ENCODE data around the gene TMEM201.
"Not testable (repeated sequence)": the region's sequence is repeated elsewhere in the genome, so short reads cannot be mapped to it uniquely, and the experiment has no call there.

The TMEM201 gene, protein sequence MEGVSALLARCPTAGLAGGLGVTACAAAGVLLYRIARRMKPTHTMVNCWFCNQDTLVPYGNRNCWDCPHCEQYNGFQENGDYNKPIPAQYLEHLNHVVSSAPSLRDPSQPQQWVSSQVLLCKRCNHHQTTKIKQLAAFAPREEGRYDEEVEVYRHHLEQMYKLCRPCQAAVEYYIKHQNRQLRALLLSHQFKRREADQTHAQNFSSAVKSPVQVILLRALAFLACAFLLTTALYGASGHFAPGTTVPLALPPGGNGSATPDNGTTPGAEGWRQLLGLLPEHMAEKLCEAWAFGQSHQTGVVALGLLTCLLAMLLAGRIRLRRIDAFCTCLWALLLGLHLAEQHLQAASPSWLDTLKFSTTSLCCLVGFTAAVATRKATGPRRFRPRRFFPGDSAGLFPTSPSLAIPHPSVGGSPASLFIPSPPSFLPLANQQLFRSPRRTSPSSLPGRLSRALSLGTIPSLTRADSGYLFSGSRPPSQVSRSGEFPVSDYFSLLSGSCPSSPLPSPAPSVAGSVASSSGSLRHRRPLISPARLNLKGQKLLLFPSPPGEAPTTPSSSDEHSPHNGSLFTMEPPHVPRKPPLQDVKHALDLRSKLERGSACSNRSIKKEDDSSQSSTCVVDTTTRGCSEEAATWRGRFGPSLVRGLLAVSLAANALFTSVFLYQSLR

DNA sequence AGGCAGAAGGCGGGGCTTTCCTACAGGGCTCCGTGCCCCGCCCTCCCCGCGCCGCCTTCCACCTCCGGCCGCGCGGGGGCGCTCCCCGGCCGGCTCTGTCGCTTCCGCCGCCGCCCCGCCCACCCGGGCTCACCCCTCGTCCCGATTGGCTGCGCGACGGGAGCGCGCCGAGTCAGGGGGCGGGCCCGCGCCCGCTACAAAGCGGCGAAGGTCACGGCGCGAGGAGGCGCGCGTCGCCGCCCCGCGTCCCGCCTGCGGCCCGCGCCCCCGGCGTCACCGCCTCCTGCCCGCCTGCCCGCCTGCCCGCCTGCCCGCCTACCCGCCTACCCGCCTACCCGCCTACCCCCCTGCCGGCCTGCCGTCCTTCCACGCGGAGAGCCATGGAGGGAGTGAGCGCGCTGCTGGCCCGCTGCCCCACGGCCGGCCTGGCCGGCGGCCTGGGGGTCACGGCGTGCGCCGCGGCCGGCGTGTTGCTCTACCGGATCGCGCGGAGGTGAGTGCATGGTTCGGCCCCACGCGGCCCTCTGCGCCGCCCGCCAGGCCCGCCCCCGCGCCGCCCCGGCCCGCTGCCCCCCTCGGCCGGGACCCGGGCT is at the start of gene TMEM201:
TMEM201 (plus strand) TSS at position 361 of the 593 bp plus-strand sequence; CDS start at position 381, 20 bp downstream.
- DNase-seq (ENCODE audit: low spot score), result peak; percentile 95

DNA sequence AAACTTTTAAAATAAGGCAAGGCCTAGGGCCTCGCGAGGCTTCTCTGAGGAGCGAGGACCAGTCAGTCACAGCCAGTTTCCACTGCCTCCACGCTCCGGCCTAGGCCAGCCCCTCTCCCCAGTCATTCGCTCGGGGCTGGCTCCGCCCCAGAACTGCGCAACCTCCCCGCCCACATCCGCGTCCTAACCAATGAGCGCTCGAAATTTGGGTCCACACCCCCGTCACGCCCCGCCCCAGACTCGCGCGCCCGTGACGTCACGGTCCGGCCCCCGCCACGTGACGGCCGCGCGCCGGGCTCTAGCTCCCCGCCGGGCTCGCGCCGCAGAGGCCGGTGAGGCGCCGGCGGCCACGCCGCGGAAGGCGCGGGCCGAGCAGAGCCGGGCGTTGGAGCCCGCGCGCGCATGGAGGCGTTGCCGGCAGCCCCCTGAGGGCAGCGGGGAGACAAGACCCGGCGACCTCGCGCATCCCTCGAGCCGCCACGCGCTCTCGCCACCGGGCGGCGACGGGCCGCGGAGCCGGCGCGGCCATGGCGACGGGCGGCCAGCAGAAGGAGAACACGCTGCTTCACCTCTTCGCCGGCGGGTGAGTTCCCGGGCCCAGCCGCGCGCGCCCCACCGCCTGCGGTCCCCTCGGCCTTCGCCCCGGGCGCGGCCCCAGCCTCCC is 49.4 kb upstream of the TMEM201 start, which contains the start of gene SLC25A33:
SLC25A33 (plus strand) TSS at position 301 of the 664 bp plus-strand sequence; CDS start at position 528, 227 bp downstream.
- DNase-seq (ENCODE audit: low spot score), result peak; percentile 97

- DNase-seq (ENCODE audit: low spot score), result peak; percentile 78
These were observed 48.7 kb upstream of the TMEM201 start for GRCh38 chr1:9539829-9540550.

GRCh38 chr1:9542430-9542829 is 46.3 kb upstream of the TMEM201 start:
- no peak for DNase-seq (ENCODE audit: low spot score)

GRCh38 chr1:9544926-9545325 is 43.8 kb upstream of the TMEM201 start:
- DNase-seq (ENCODE audit: low spot score), result no peak

DNA sequence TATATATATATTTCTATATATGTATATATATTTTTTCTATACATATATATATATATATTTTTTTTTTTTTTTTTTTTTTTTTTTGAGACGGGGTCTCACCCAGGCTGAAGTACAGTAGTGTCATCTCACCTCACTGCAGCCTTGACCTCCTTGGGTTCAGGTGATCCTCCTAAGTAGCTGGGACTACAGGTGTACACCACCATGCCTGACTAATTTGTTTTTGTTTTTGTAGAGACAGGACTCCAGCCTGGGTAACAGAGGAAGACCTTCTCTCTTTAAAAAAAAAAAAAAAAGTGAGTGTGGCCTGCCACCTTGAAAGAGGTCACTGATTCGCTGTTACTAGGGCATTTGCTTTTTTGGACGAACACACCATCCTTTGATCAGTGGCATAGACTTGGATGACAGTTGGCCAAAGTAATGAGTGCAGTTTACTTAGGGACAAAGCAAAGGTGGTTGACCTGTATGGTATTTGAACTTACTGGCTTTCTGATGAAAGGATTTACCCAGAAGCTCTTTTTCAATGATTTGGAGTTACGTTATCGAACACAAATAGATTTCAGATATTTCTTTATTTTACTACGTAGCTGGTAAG is 38.7 kb upstream of the TMEM201 start:
- no peak for DNase-seq (ENCODE audit: low spot score)

DNA sequence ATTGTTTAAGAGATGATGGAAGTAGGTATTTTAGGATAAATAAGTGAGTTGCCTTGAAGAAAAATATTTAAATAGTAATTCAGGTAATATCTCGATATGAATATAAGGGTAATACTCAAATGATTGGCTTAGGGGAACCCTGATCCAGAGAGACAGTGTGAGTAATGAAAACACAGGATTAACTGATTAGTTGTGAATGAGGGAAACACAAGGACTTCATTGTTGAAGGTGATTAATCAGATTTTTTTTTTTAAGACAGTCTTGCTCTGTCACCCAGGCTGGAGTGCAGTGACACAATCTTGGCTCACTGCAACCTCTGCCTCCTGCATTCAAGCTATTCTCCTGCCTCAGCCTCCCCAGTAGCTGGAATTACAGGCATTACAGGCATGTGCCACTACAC is 36.7 kb upstream of the TMEM201 start:
- DNase-seq (ENCODE audit: low spot score), result no peak

DNA sequence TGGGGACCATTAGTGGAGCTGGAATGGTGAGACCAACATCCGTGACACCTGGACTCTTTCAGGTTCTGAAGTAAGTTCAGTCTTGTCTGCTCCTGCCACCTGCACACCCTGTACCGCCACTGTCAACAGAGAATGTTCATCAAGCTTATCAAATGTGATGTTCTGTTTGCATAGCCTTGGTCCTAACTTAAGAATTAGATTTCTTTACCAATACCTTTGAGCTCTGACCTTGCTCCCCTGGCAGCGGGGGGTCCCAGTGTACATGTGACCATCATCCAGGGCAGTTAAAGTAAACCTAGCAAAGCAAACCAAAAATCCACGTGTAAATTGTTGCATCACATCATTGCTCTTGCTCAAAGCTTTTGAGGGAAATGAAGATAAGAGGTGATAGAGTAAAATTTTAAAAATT is 35.0 kb upstream of the TMEM201 start:
- DNase-seq (ENCODE audit: low spot score), result no peak

- DNase-seq (ENCODE audit: low spot score), result no peak
These were observed 32.8 kb upstream of the TMEM201 start for GRCh38 chr1:9555942-9556341.

- no peak for DNase-seq (ENCODE audit: low spot score)
These were observed 31.1 kb upstream of the TMEM201 start for GRCh38 chr1:9557624-9558023.

- no peak for DNase-seq (ENCODE audit: low spot score)
These were observed 30.3 kb upstream of the TMEM201 start for GRCh38 chr1:9558271-9558945.

DNA sequence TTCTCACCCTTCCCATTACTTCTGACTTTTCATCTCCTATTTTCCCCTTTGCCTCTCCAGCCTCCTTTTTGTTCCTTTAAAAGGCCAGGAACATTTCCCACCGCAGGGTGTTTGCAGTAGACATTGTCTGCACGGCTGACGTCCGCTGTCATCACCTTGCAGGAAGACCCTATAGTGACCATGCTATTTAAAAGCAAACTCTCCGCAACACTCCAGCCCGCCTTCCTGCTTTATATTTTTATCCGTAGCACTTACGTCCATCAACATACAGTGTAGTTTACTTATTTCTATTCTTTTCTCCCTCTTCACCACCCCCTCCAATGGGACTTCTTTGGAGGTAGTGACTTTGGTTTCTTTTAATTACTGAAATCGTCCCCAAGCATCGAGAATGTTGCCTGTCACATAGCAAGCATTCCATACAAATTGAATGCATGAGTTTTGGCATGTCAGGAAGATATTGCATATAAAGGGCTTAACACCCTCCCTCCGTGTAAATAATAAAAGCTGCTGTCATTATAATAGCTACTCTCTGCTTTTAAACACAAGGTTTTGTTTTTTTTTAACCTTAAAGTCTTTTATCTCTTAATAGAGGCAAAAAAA is 29.7 kb upstream of the TMEM201 start:
- DNase-seq (ENCODE audit: low spot score), result no peak

- DNase-seq (ENCODE audit: low spot score), result no peak
These were observed 29.0 kb upstream of the TMEM201 start for GRCh38 chr1:9559673-9560072.

DNA sequence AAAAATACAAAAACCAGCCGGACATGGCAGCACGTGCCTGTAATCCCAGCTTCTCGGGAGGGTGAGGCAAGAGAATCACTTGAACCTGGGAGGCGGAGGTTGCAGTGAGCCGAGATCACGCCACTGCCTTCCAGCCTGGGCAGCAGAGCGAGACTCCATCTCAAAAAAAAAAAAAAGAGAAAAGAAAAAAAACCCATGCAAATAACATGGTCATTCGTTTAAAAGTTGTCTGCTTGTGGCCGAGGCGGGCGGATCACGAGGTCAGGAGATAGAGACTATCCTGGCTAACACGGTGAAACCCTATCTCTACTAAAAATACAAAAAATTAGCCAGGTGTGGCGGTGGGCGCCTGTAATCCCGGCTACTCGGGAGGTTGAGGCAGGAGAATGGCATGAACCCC is 28.6 kb upstream of the TMEM201 start:
- not testable (repeated sequence) for DNase-seq (ENCODE audit: low spot score)

DNA sequence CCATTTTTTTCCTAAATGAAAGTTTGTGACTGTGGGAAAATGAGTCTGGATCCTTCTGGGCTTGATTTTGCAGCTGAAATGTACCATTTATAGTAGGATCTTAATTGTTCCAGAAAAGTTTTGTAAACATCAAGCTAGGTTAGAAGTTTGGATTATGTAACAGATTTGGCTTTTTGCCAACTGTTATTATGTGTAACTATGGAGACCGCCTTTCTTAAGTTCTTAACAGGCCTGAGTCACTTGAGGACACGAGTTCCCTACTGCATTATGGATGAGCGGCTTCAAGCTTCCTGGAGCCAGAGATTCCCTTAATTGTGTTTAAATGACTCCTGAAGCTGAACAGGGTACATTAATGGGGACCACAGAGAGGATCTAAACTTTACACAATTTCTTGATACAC is 27.3 kb upstream of the TMEM201 start:
- peak; percentile 70 for DNase-seq (ENCODE audit: low spot score)

- no peak for DNase-seq (ENCODE audit: low spot score)
These were observed 19.4 kb upstream of the TMEM201 start for GRCh38 chr1:9569267-9569666.

DNA sequence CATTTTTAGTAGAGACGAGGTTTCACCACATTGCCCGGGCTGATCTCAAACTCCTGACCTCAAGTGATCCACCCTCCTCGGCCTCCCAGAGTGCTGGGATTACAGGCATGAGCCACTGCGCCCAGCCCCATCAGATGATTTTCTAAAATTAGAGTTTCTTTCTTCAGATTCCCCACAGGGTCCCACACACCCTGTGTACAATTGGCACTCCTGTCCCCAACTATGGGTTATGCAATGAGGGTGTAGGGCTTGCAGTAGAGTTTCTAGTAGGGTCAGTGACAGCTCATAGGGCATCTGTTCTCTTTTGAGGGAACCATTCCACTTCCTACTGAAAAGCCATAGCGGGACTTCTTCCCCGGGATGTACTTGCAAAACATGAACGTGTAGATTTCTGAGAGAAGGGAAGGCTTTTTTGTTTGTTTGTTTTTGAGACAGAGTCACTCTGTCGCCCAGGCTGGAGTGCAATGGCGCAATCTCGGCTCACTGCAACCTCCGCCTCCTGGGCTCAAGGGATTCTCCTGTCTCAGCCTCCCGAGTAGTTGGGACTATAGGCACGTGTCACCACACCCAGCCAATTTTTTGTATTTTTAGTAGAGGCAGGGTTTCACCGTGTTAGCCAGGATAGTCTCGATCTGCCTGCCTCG is 17.7 kb upstream of the TMEM201 start:
- not testable (repeated sequence) for DNase-seq (ENCODE audit: low spot score)

- DNase-seq (ENCODE audit: low spot score), result no peak
These were observed 15.0 kb upstream of the TMEM201 start for GRCh38 chr1:9573723-9574122.

- DNase-seq (ENCODE audit: low spot score), result no peak
These were observed 13.2 kb upstream of the TMEM201 start for GRCh38 chr1:9575486-9575885.

- no peak for DNase-seq (ENCODE audit: low spot score)
These were observed 11.8 kb upstream of the TMEM201 start for GRCh38 chr1:9576903-9577302.
